ENCODE data around the gene ABCE1.

DNA sequence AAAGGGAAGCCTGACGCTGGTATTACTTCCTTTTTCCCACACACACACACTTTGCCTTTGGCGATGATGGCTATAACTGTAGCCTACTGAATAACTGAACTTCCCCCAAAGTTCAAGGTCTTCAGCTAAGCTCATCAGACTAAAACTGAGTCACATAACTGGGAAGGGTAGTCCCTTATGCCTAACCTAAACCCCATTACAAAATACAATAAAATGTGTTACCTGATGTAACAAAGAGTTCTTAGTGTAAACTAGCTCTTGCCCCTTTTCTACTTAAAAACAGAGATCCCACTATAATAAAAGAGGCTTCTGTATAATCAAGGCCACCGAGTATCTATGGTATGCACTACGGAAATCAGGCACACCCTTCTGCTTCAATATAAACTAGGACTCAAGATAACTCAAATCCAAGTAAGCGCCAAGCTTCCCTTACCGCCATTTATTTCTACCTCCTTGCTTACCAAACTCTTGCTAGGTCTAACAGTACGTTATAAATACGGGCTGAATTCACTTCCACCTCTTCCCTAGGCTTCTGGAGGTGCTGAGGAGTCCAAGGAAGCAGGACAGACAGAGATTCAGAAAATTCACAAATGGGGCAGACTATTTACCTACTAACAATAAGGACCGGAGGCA is 79.9 kb downstream of the ABCE1 start:
- TF ChIP-seq POLR2A (IDR thresholded peaks at IDR 0.05; ENCODE audit: low read length) (no peak), GATA1 (IDR thresholded peaks at IDR 0.05; ENCODE audit: low read depth, low read length) (no peak)
